K562 (cell line): ENCODE results near the gene ALDH16A1. TPM values are rescaled to one million over a fixed set of nuclear protein-coding genes. Genes with fewer than 3 reads are reported as not detected.
A peak's percentile ranks its signal among the peaks of the same experiment; 100 is the strongest.

Experiments
- BDP1 ChIP-seq: IDR thresholded peaks from 3 replicates; pipeline ENCODE4 v1.6.1; 2011; ENCODE audit not compliant: insufficient read length, insufficient read depth
- CHD2 ChIP-seq: IDR thresholded peaks from 2 replicates; pipeline ENCODE4 v1.6.1; 2011; ENCODE audit warnings: low read depth, low read length
- CHD4 ChIP-seq: fragments of 200-600 bp; sonication (generic); IDR thresholded peaks from 3 replicates; pipeline ENCODE4 v1.6.1; 2012; ENCODE audit warnings: low read depth, mild to moderate bottlenecking, mixed read lengths, low read length, inconsistent platforms; ENCODE audit not compliant: insufficient read depth, insufficient replicate concordance, poor library complexity, severe bottlenecking
- CREB1 ChIP-seq, 2 experiments: sonication (generic) in 1 of 2; formaldehyde crosslinking in 1 of 2; IDR thresholded peaks; 2 replicates each; pipeline versions ENCODE4 v1.6.1 to v1.8.0; 2012 to 2022; ENCODE audit warnings: inconsistent platforms in 1 of 2, mild to moderate bottlenecking in 1 of 2, missing genetic modification reagents in 1 of 2, moderate library complexity in 1 of 2
- CREBBP ChIP-seq: IDR thresholded peaks from one replicate; pipeline ENCODE4 v1.6.1; 2012; ENCODE audit warnings: low read depth, mild to moderate bottlenecking, control low read depth, inconsistent platforms, low read length
- DMBX1 ChIP-seq: fragments of 250-450 bp; sonication (Bioruptor Pico); IDR thresholded peaks from 2 replicates; pipeline ENCODE4 v1.8.0; 2022; ENCODE audit warnings: inconsistent platforms, mild to moderate bottlenecking, moderate library complexity, borderline replicate concordance
- GATA2 ChIP-seq: sonication (generic); formaldehyde crosslinking; IDR thresholded peaks from 2 replicates; pipeline ENCODE4 v1.4.0; 2020; ENCODE audit warnings: mild to moderate bottlenecking, missing genetic modification reagents
- JUNB ChIP-seq: fragments of 450-650 bp; formaldehyde crosslinking; conservative IDR thresholded peaks from 2 replicates; pipeline ENCODE4 v1.4.0; 2020; ENCODE audit warnings: mild to moderate bottlenecking
- KLF1 ChIP-seq: fragments of 450-650 bp; IDR thresholded peaks from 2 replicates; pipeline ENCODE4 v1.6.1; 2016; ENCODE audit warnings: missing genetic modification characterization, missing compliant biosample characterization
- LEF1 ChIP-seq: fragments of 450-650 bp; IDR thresholded peaks from 2 replicates; pipeline ENCODE4 v1.6.1; 2016; ENCODE audit warnings: mild to moderate bottlenecking
- MAFK ChIP-seq: IDR thresholded peaks from 2 replicates; pipeline ENCODE4 v1.6.1; 2011; ENCODE audit warnings: low read length, improper control_type of control experiment
- MCM7 ChIP-seq, 2 experiments: fragments of 450-650 bp; IDR thresholded peaks; 2 replicates each; pipeline ENCODE4 v1.6.1; 2016 to 2018
- POLR3A ChIP-seq: IDR thresholded peaks from 2 replicates; pipeline ENCODE4 v1.6.1; 2011; ENCODE audit warnings: borderline replicate concordance, mild to moderate bottlenecking, moderate library complexity; ENCODE audit not compliant: insufficient read length, insufficient read depth; ENCODE audit errors: extremely low read depth
- SMARCA4 ChIP-seq: fragments of 450-650 bp; IDR thresholded peaks from 2 replicates; pipeline ENCODE4 v1.6.1; 2016
- ZNF3 ChIP-seq: fragments of 250-450 bp; sonication (Bioruptor Pico); IDR thresholded peaks from 2 replicates; pipeline ENCODE4 v1.5.0; 2021; ENCODE audit warnings: mild to moderate bottlenecking, moderate library complexity
- ZNF316 ChIP-seq: fragments of 450-650 bp; IDR thresholded peaks from 2 replicates; pipeline ENCODE4 v1.6.1; 2016
- ZNF507 ChIP-seq: conservative IDR thresholded peaks from 2 replicates; pipeline ENCODE4 v1.6.1; 2017; ENCODE audit warnings: missing genetic modification characterization, missing compliant biosample characterization
- ZNF57 ChIP-seq: fragments of 450-650 bp; formaldehyde crosslinking; IDR thresholded peaks from 2 replicates; pipeline ENCODE4 v1.4.0; 2020; ENCODE audit warnings: mild to moderate bottlenecking, moderate library complexity
- polyA plus RNA-seq, 8 experiments: library from polyadenylated mRNA; depleted of rRNA in 4 of 8; stranded (reverse) in 5 of 8; unstranded in 3 of 8; fragments of >200 nt; fragmentation: Nextera tagmentation in 2 of 8; fragmentation: Illumina TruSeq in 1 of 8; extraction: Ambion mirVana in 2 of 8; extraction: Trizol in 1 of 8; gene quantifications; 2 replicates each; pipeline versions ENCODE4 v1.2.1 to v1.2.3, GENCODE V29; 2011 to 2014; ENCODE audit warnings: inconsistent platforms in 1 of 8, missing spikeins in 1 of 8
- total RNA-seq, 7 experiments: library from RNA; depleted of rRNA in 6 of 7; stranded (reverse); fragments of >200 nt in 6 of 7; fragmentation: Illumina TruSeq in 2 of 7; extraction: Trizol in 2 of 7; gene quantifications; 2 replicates each; pipeline versions ENCODE4 v1.2.1 to v1.2.3, GENCODE V29; 2011 to 2021; ENCODE audit warnings: low replicate concordance in 1 of 7
- TF ChIP-seq, protein P1 (sequence below): fragments of 250-450 bp; sonication (Bioruptor Pico); IDR thresholded peaks from 2 replicates; pipeline ENCODE4 v1.8.0; 2021; ENCODE audit warnings: moderate library complexity, mild to moderate bottlenecking, inconsistent platforms
- TF ChIP-seq, protein P2 (sequence below): fragments of 450-650 bp; formaldehyde crosslinking; IDR thresholded peaks from 2 replicates; pipeline ENCODE4 v1.4.0; 2022; ENCODE audit warnings: missing genetic modification characterization
- TF ChIP-seq, protein P3 (sequence below): fragments of 450-650 bp; IDR thresholded peaks from 2 replicates; pipeline ENCODE4 v1.6.1; 2016; ENCODE audit warnings: antibody characterized with exemption
- TF ChIP-seq, protein P4 (sequence below): fragments of 250-450 bp; sonication (Bioruptor Pico); IDR thresholded peaks from 2 replicates; pipeline ENCODE4 v1.6.1; 2021; ENCODE audit warnings: mild to moderate bottlenecking
- TF ChIP-seq, protein P5 (sequence below): fragments of 250-450 bp; sonication (Bioruptor Pico); IDR thresholded peaks from 2 replicates; pipeline ENCODE4 v1.8.0; 2022; ENCODE audit warnings: moderate library complexity, mild to moderate bottlenecking, inconsistent platforms

Gene ALDH16A1
- total and polyA plus RNA-seq, 9 of the 15 experiments (the other 6 are each of a cell fraction or from before 2014, with no cell fraction given), result 2.2 to 52.2 (median 7.6) TPM

DNA sequence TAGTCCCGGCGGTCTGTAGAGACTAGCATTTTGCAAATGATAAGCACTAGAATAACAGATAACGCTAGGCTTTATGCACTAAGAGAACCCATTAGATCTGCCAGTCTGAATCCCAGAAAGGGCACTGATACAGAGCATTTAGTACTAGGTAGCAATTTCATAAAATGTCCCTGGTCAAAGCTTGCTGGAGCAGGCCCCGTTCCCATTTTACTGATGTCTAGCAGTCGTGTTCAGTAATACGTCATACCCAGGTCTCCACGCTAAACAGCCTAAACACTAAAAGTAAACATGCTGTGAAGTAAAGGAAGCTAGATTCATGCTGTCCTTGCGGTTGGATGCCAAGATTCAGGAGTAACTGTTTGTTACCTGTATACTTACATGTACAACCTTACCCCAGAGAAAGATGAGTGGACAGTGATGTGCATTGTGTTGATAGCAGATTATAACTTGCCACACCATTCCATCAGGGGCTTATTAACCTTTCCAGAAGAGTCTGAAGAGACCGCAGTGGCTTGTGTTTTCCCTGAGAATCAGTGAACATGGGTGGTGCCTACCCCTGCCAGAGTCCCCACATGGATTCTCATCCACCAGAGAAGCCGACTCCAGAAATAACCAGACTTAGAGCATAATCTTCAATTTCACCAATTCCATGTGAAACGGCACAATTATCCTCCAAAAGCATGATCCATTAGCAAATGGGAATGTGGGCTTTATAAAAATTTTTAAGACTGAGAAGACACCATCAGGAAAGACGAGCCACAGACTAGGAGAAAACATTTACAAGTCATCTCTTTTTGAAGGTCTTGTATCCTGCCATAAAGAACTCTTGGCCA, 39.8 kb downstream of the ALDH16A1 start (continued):
- TF ChIP-seq BDP1, result no peak
- no peak for TF ChIP-seq CHD4
- no peak for TF ChIP-seq POLR3A
- TF ChIP-seq CREBBP, result no peak
- TF ChIP-seq MAFK, result no peak
- peak; percentile 69 for TF ChIP-seq ZNF57 (CRISPR knock-in tag)
- TF ChIP-seq, protein P1, sequence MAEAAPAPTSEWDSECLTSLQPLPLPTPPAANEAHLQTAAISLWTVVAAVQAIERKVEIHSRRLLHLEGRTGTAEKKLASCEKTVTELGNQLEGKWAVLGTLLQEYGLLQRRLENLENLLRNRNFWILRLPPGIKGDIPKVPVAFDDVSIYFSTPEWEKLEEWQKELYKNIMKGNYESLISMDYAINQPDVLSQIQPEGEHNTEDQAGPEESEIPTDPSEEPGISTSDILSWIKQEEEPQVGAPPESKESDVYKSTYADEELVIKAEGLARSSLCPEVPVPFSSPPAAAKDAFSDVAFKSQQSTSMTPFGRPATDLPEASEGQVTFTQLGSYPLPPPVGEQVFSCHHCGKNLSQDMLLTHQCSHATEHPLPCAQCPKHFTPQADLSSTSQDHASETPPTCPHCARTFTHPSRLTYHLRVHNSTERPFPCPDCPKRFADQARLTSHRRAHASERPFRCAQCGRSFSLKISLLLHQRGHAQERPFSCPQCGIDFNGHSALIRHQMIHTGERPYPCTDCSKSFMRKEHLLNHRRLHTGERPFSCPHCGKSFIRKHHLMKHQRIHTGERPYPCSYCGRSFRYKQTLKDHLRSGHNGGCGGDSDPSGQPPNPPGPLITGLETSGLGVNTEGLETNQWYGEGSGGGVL (CRISPR knock-in tag), result no peak
- TF ChIP-seq, protein P2, sequence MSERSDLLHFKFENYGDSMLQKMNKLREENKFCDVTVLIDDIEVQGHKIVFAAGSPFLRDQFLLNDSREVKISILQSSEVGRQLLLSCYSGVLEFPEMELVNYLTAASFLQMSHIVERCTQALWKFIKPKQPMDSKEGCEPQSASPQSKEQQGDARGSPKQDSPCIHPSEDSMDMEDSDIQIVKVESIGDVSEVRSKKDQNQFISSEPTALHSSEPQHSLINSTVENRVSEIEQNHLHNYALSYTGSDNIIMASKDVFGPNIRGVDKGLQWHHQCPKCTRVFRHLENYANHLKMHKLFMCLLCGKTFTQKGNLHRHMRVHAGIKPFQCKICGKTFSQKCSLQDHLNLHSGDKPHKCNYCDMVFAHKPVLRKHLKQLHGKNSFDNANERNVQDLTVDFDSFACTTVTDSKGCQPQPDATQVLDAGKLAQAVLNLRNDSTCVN (CRISPR knock-in tag), result 0 out of 2 replicates have a peak, but pooled peaks have one; percentile 1
- peak; percentile 39; the same call in 1 of the 2 replicates for TF ChIP-seq CREB1 (IDR thresholded peaks at IDR 0.05)
- no peak for TF ChIP-seq CREB1 (CRISPR knock-in tag; IDR thresholded peaks at IDR 0.05)
- TF ChIP-seq CHD2, result peak; percentile 38; the same call in 1 of the 2 replicates
- no peak for TF ChIP-seq LEF1
- no peak for TF ChIP-seq GATA2 (CRISPR knock-in tag)
- TF ChIP-seq, protein P3, sequence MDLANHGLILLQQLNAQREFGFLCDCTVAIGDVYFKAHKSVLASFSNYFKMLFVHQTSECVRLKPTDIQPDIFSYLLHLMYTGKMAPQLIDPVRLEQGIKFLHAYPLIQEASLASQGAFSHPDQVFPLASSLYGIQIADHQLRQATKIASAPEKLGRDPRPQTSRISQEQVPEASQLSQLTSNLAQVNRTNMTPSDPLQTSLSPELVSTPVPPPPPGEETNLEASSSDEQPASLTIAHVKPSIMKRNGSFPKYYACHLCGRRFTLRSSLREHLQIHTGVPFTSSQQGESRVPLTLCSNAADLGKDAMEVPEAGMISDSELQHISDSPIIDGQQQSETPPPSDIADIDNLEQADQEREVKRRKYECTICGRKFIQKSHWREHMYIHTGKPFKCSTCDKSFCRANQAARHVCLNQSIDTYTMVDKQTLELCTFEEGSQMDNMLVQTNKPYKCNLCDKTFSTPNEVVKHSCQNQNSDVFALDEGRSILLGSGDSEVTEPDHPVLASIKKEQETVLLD, result no peak
- no peak for TF ChIP-seq JUNB (CRISPR knock-in tag)
- TF ChIP-seq, protein P4, sequence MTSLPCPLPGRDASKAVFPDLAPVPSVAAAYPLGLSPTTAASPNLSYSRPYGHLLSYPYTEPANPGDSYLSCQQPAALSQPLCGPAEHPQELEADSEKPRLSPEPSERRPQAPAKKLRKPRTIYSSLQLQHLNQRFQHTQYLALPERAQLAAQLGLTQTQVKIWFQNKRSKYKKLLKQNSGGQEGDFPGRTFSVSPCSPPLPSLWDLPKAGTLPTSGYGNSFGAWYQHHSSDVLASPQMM (CRISPR knock-in tag), result peak; percentile 72; the same call in 1 of the 2 replicates
- no peak for TF ChIP-seq ZNF316
- TF ChIP-seq SMARCA4, result no peak
- no peak for TF ChIP-seq ZNF507 (tag)
- TF ChIP-seq KLF1, result no peak
- TF ChIP-seq ZNF3, result no peak
- TF ChIP-seq, protein P5, sequence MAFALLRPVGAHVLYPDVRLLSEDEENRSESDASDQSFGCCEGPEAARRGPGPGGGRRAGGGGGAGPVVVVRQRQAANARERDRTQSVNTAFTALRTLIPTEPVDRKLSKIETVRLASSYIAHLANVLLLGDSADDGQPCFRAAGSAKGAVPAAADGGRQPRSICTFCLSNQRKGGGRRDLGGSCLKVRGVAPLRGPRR (CRISPR knock-in tag), result no peak
- no peak for TF ChIP-seq MCM7 (IDR thresholded peaks at IDR 0.05)
- no peak for TF ChIP-seq DMBX1
